Measurements from ENCODE around the gene KIF16B.
"Not testable (repeated sequence)": the region's sequence is repeated elsewhere in the genome, so short reads cannot be mapped to it uniquely, and the experiment has no call there.

Gene KIF16B

DNA sequence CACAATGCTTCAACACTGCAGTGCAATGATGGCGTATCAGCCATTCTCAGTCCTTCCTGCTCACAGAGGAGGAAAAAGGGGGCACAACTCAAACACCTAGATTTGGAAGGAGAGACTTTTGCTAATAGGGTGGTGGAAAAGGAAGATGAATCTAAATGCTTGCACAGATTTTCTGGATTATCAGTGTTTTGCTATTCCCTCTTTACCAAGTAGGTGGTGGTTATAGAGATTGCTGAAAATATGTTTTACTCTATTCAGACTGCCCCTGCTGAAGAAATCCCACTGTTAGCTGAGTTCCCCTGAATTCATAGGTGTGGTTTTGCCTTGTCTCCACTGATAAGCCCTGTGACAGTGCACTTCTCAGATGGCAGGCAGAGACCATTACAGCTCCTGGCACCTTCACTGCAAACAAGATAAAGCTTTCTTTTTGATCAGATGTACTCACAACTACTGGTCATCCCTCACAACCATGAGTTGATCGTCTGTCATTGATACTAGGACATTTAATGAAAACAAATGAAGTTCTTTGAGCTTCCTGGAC, 311.4 kb downstream of the KIF16B start:
- no peak for TF ChIP-seq BACH2 (CRISPR knock-in tag; IDR thresholded peaks at IDR 0.05; ENCODE audit: borderline replicate concordance)
- TF ChIP-seq ZNF8 (CRISPR knock-in tag; IDR thresholded peaks at IDR 0.05): no peak
- TF ChIP-seq ZC3H10 (CRISPR knock-in tag; IDR thresholded peaks at IDR 0.05): no peak
- no peak for TF ChIP-seq CSDC2 (CRISPR knock-in tag; IDR thresholded peaks at IDR 0.05)
- TF ChIP-seq ESRRG (CRISPR knock-in tag; IDR thresholded peaks at IDR 0.05): no peak
- TF ChIP-seq, protein P1, sequence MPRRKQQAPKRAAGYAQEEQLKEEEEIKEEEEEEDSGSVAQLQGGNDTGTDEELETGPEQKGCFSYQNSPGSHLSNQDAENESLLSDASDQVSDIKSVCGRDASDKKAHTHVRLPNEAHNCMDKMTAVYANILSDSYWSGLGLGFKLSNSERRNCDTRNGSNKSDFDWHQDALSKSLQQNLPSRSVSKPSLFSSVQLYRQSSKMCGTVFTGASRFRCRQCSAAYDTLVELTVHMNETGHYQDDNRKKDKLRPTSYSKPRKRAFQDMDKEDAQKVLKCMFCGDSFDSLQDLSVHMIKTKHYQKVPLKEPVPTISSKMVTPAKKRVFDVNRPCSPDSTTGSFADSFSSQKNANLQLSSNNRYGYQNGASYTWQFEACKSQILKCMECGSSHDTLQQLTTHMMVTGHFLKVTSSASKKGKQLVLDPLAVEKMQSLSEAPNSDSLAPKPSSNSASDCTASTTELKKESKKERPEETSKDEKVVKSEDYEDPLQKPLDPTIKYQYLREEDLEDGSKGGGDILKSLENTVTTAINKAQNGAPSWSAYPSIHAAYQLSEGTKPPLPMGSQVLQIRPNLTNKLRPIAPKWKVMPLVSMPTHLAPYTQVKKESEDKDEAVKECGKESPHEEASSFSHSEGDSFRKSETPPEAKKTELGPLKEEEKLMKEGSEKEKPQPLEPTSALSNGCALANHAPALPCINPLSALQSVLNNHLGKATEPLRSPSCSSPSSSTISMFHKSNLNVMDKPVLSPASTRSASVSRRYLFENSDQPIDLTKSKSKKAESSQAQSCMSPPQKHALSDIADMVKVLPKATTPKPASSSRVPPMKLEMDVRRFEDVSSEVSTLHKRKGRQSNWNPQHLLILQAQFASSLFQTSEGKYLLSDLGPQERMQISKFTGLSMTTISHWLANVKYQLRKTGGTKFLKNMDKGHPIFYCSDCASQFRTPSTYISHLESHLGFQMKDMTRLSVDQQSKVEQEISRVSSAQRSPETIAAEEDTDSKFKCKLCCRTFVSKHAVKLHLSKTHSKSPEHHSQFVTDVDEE (CRISPR knock-in tag; IDR thresholded peaks at IDR 0.05): no peak
- TF ChIP-seq GLIS3 (CRISPR knock-in tag; IDR thresholded peaks at IDR 0.05): no peak
- no peak for TF ChIP-seq ZFP3 (CRISPR knock-in tag; IDR thresholded peaks at IDR 0.05)
- ATAC-seq: no peak; the same call in 2 of the 3 replicates

- TF ChIP-seq TCF4 (CRISPR knock-in tag; IDR thresholded peaks at IDR 0.05; ENCODE audit: borderline replicate concordance) (no peak), PPARA (CRISPR knock-in tag; IDR thresholded peaks at IDR 0.05; ENCODE audit: borderline replicate concordance) (no peak), OSR1 (CRISPR knock-in tag; IDR thresholded peaks at IDR 0.05) (no peak), ISL1 (CRISPR knock-in tag; IDR thresholded peaks at IDR 0.05) (no peak), GLIS3 (CRISPR knock-in tag; IDR thresholded peaks at IDR 0.05) (no peak), ZNF8 (CRISPR knock-in tag; IDR thresholded peaks at IDR 0.05) (no peak), CSDC2 (CRISPR knock-in tag; IDR thresholded peaks at IDR 0.05) (no peak), SNAI2 (CRISPR knock-in tag; IDR thresholded peaks at IDR 0.05) (no peak), ZNF565 (CRISPR knock-in tag; conservative IDR thresholded peaks at IDR 0.05; ENCODE audit: low read depth) (no peak), ZNF70 (CRISPR knock-in tag; IDR thresholded peaks at IDR 0.05) (no peak), RARB (CRISPR knock-in tag; IDR thresholded peaks at IDR 0.05) (no peak), BACH2 (CRISPR knock-in tag; IDR thresholded peaks at IDR 0.05; ENCODE audit: borderline replicate concordance) (no peak), CREB5 (CRISPR knock-in tag; IDR thresholded peaks at IDR 0.05; ENCODE audit: low read depth) (no peak), ZFP3 (CRISPR knock-in tag; IDR thresholded peaks at IDR 0.05) (no peak), ZC3H10 (CRISPR knock-in tag; IDR thresholded peaks at IDR 0.05) (no peak), ARNTL (CRISPR knock-in tag; IDR thresholded peaks at IDR 0.05; ENCODE audit: borderline replicate concordance, low read depth) (no peak)
- TF ChIP-seq, protein P1 (CRISPR knock-in tag; IDR thresholded peaks at IDR 0.05): no peak
- TF ChIP-seq, protein P2, sequence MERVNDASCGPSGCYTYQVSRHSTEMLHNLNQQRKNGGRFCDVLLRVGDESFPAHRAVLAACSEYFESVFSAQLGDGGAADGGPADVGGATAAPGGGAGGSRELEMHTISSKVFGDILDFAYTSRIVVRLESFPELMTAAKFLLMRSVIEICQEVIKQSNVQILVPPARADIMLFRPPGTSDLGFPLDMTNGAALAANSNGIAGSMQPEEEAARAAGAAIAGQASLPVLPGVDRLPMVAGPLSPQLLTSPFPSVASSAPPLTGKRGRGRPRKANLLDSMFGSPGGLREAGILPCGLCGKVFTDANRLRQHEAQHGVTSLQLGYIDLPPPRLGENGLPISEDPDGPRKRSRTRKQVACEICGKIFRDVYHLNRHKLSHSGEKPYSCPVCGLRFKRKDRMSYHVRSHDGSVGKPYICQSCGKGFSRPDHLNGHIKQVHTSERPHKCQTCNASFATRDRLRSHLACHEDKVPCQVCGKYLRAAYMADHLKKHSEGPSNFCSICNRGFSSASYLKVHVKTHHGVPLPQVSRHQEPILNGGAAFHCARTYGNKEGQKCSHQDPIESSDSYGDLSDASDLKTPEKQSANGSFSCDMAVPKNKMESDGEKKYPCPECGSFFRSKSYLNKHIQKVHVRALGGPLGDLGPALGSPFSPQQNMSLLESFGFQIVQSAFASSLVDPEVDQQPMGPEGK (CRISPR knock-in tag; IDR thresholded peaks at IDR 0.05; ENCODE audit: borderline replicate concordance): no peak
- TF ChIP-seq, protein P3, sequence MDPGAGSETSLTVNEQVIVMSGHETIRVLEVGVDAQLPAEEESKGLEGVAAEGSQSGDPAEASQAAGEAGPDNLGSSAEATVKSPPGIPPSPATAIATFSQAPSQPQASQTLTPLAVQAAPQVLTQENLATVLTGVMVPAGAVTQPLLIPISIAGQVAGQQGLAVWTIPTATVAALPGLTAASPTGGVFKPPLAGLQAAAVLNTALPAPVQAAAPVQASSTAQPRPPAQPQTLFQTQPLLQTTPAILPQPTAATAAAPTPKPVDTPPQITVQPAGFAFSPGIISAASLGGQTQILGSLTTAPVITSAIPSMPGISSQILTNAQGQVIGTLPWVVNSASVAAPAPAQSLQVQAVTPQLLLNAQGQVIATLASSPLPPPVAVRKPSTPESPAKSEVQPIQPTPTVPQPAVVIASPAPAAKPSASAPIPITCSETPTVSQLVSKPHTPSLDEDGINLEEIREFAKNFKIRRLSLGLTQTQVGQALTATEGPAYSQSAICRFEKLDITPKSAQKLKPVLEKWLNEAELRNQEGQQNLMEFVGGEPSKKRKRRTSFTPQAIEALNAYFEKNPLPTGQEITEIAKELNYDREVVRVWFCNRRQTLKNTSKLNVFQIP (CRISPR knock-in tag; IDR thresholded peaks at IDR 0.05; ENCODE audit: borderline replicate concordance, low read depth): no peak
- ATAC-seq: peak; percentile 70
Observed at GRCh38 chr20:16260911-16261310, 312.3 kb downstream of the KIF16B start.

DNA sequence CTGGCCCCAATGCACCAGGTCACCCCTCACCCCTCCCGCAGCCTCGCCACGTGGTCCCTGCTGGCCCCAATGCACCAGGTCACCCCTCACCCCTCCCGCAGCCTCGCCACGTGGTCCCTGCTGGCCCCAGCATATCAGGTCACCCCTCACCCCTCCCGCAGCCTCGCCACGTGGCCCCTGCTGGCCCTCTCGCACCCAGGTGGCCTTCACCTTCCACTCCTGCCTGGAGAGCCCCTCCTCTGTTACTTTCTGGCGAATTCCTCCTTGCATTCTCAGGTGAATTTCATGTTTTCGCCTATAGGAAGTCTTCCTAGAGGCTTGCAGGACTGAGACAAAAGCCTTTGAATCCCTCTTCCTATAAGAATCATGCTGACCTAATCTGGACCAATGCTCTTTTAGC, 313.1 kb downstream of the KIF16B start:
- not testable (repeated sequence) for ATAC-seq

All from SK-N-SH treated with all-trans-retinoic acid at 6 μM for 48 hours (cell line).